Glutamatergic neuron (in vitro differentiated cells): Measurements from ENCODE around the gene ANKRD28. TPM values are rescaled to one million over a fixed set of nuclear protein-coding genes. Genes with fewer than 3 reads are reported as not detected.
A peak's percentile ranks its signal among the peaks of the same experiment; 100 is the strongest.

ENCODE experiments used
- DNase-seq: peaks from one replicate; pipeline ENCODE4 v3.0.0; 2022
- H3K27ac Mint-ChIP-seq: one replicate; pipeline ENCODE4 v1.8.0; 2020; ENCODE audit warnings: mild to moderate bottlenecking, mixed read lengths, inconsistent platforms; ENCODE audit not compliant: unreplicated experiment
- H3K27me3 Mint-ChIP-seq: one replicate; pipeline ENCODE4 v1.8.0; 2020; ENCODE audit warnings: mild to moderate bottlenecking, moderate library complexity, mixed read lengths, inconsistent platforms; ENCODE audit not compliant: unreplicated experiment
- H3K36me3 Mint-ChIP-seq: one replicate; pipeline ENCODE4 v1.8.0; 2020; ENCODE audit warnings: mild to moderate bottlenecking, mixed read lengths, inconsistent platforms; ENCODE audit not compliant: unreplicated experiment
- H3K4me1 Mint-ChIP-seq: one replicate; pipeline ENCODE4 v1.8.0; 2020; ENCODE audit warnings: mild to moderate bottlenecking, low read depth, mixed read lengths, inconsistent platforms; ENCODE audit not compliant: unreplicated experiment
- H3K4me3 Mint-ChIP-seq: one replicate; pipeline ENCODE4 v1.8.0; 2020; ENCODE audit warnings: mild to moderate bottlenecking, mixed read lengths, inconsistent platforms; ENCODE audit not compliant: unreplicated experiment
- H3K9me3 Mint-ChIP-seq: one replicate; pipeline ENCODE4 v1.8.0; 2020; ENCODE audit warnings: mild to moderate bottlenecking, moderate library complexity, mixed read lengths, inconsistent platforms; ENCODE audit not compliant: unreplicated experiment
- CTCF ChIP-seq: fragments of 200-600 bp; sonication (generic); IDR thresholded peaks from one replicate; pipeline ENCODE4 v1.5.0; 2021; ENCODE audit not compliant: partially characterized antibody, unreplicated experiment
- total RNA-seq: library from RNA; stranded (reverse); fragmentation: NEBNext Ultra II Directional; extraction: Animal tissue kit (Norgen Biotek cat#: 25700); gene quantifications from one replicate; pipeline ENCODE4 v1.2.1, GENCODE V29; 2021; ENCODE audit not compliant: unreplicated experiment

Gene ANKRD28
- total RNA-seq, 1 donor from 2014 or later = 84.3 TPM

DNA sequence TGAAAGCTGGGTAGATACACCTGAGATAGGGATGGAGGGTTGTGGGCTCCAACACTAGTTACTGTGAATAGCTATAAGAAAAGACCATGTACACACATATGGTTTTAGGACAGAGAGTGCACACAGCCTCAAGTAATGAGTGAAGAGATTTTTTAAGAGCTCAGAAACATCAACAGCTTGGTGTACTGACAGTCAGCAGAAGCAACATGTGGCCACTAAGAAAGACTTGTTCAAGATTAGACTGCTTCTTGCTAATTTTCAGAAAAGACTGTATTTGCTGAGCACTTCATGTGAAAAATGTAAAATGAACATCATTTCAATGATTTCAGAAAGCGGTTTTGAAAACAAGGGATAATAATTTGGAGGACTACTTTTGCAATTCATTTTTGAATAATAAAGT is 10.3 kb downstream of the ANKRD28 start:
- Mint-ChIP-seq H3K4me1 (peaks cover 27% of the 10 kb centered on the region), H3K36me3 (peaks cover 3% of the 10 kb centered on the region), H3K27ac (peak overlapping the region; percentile 28)

DNA sequence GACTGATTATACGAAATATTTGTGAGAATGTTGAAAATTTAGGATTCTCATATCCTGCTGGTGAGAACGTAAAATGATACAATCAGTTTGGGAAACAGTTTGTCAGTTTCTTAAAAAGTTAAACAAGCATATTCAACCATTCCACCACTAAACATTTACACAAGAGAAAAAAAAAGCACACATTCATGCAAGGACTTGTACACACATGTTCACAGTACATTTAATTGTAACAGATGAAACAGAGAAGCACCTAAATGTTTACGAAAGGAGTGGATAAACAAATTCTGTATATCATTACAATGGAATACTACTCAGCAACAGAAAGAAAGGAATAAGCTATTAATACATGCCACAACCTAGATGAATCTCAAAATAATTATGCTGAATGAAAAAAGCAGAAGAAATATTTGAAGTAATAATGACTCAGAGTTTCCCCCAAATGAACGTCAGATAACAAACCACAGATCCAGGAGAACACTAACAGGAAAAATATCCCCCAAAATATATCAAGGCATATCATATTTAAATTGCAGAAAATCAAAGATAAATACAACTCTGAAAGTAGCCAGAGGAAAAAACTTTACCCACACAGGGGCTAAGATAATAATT is 14.3 kb downstream of the ANKRD28 start:
- TF ChIP-seq CTCF = no peak
- H3K36me3 Mint-ChIP-seq = no peaks in the 10 kb centered on the region
- H3K9me3 Mint-ChIP-seq = no peaks in the 10 kb centered on the region
- peaks cover 31% of the 10 kb centered on the region for H3K4me1 Mint-ChIP-seq
- H3K4me3 Mint-ChIP-seq = no peak overlapping the region
- no peaks in the 10 kb centered on the region for H3K27me3 Mint-ChIP-seq
- H3K27ac Mint-ChIP-seq = peak overlapping the region; percentile 14
- no peak for DNase-seq

More for the DNA sequence above, 10.3 kb downstream of the ANKRD28 start:
- no peak overlapping the region for H3K4me3 Mint-ChIP-seq
- TF ChIP-seq CTCF = no peak
- H3K9me3 Mint-ChIP-seq = no peaks in the 10 kb centered on the region
- no peaks in the 10 kb centered on the region for H3K27me3 Mint-ChIP-seq
- no peak for DNase-seq

GRCh38 chr3:15782429-15782828 is 15.3 kb downstream of the ANKRD28 start:
- Mint-ChIP-seq H3K27me3 (no peaks in the 10 kb centered on the region), H3K36me3 (no peaks in the 10 kb centered on the region), H3K9me3 (no peaks in the 10 kb centered on the region), H3K4me3 (no peak overlapping the region), H3K4me1 (peaks cover 38% of the 10 kb centered on the region), H3K27ac (no peak overlapping the region)
- TF ChIP-seq CTCF = no peak
- DNase-seq = no peak

DNA sequence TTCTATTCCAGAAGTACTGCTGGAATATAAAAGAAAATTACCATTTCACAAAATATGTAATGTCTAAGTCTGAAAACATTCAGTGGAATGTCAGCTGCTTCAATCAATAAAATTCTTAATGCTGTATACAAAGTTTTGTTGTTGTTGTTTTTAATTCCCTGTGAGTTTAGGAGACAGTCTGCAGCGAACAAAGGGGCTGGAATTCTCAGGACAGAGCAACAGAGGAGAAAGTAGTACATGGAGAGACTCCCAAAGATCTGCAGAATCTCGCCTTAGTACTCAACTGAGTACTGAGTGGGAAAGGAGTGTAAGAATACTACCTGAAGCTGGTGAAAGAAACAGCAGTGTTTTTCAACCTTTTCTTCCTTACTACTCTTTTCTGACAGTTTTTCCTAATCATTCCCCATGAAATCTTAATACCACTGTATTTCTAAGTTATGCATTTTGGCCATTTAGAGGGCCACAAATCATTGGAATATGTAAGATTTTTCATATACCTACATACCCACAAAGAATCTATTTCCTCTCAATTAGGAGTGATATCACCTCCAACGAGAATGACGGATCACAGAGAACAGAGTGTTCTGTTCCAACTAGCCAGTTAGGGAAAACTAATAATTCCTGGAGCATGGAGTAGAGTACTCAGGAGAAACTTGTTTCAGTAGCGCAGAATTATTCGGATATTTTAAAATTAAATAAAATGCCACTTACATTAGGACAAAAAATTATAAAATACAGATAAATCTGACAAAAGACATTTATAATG is 16.0 kb downstream of the ANKRD28 start:
- Mint-ChIP-seq H3K4me3 (no peak overlapping the region), H3K27me3 (no peaks in the 10 kb centered on the region), H3K4me1 (peaks cover 38% of the 10 kb centered on the region), H3K9me3 (no peaks in the 10 kb centered on the region), H3K27ac (no peak overlapping the region), H3K36me3 (no peaks in the 10 kb centered on the region)
- no peak for TF ChIP-seq CTCF
- DNase-seq = no peak

DNA sequence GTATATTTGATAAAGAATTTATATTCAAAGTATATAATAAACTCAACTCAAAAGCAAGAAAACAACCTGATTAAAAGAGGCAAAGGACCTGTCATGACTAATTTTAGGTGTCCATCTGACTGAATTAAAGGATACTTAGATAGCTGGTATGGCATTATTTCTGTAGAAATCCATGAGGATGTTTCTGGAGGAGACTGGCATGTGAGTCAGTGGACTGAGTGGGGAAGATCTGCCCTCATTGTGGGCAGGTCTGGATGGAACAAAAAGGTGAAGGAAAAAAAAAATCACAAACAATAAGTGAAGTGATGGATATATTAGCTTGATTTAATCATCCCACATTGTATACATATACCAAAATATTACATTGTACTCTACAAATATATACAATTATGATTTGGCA is 16.6 kb downstream of the ANKRD28 start:
- DNase-seq = no peak
- Mint-ChIP-seq H3K9me3 (no peaks in the 10 kb centered on the region), H3K36me3 (no peaks in the 10 kb centered on the region), H3K27ac (no peak overlapping the region), H3K4me3 (no peak overlapping the region), H3K4me1 (peaks cover 36% of the 10 kb centered on the region), H3K27me3 (no peaks in the 10 kb centered on the region)
- no peak for TF ChIP-seq CTCF
